Epidermal melanocyte (primary cell): ENCODE results near the gene ETV4.
"Not testable (repeated sequence)": the region's sequence is repeated elsewhere in the genome, so short reads cannot be mapped to it uniquely, and the experiment has no call there.

ENCODE experiments used
- DNase-seq: peaks from one replicate; pipeline ENCODE4 v3.0.0; 2011; ENCODE audit warnings: low spot score; ENCODE audit not compliant: insufficient read length

The ETV4 gene

DNA sequence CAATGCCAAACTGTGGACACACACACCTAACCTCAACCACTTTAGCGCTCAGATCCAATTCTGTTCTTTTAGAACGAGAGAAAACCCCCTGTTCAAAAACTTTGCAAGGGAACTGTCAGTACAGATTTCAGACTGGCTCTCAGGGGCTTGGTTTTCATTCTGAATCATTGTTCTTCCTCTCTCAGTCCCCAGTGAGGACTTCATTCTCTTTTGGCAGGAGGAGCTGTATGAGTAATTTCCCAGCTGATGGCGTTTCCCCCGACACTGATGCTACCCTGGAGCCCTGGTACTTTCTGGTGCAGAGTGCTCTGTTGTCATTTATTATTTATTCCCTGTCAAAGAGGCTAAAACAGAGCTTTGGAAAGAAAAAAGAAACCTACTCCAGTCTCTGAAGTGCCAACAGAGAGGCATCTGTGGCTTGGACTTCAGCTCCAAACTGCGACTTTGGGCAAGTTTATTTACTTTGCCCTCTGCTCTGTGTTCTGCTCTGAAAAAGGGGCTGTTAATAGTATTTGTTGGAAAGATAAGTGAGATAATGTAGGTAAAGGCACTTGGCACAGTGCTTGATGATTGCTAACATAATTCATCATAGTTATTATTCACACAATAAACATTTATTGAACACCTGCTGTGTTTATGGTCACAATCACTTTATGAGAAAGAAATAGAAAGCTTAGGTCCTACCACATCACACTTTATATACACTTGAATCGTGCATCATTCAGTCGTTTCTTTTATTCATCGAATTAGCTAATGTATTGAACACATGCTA lies 28.3 kb downstream of the ETV4 start:
- no peak for DNase-seq

DNA sequence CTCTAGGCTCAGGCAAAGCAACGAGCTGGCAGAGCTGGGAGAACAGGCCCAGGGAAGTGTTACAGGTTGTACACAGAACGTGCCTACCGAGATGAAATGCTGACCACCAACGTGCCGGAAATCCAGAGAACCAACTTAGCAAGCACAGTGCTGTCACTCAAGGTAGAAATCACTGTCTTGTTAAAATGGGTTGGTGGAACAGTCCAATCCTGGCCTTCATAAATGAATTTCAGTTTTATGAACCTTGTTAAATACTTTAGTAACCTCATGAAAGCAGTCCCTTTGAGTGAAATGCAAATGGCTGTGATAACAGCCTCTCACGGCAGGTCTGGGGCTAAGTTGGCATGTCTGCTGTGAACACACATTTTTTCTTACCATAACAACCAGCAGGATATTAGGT lies 29.0 kb downstream of the ETV4 start:
- no peak for DNase-seq

DNA sequence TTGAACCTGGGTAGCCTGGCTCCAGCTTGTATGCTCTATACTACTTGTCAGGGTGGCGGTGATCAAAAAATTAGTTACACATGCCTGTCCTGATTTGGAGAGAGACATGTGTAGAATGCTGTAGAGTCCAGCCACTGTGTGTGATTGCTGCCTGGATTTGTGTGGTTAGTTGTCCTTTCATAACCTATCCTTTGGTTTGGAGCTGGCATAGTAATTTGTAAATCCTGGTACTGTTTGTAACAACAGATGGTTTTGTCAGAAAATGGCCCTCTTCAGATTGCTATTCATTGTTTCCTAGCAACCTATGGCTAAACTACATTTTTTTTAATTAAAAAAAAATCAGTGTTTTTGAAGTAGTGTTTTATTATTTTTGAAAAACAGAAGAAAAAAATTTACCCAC lies 30.5 kb downstream of the ETV4 start:
- peak; percentile 40 for DNase-seq

DNA sequence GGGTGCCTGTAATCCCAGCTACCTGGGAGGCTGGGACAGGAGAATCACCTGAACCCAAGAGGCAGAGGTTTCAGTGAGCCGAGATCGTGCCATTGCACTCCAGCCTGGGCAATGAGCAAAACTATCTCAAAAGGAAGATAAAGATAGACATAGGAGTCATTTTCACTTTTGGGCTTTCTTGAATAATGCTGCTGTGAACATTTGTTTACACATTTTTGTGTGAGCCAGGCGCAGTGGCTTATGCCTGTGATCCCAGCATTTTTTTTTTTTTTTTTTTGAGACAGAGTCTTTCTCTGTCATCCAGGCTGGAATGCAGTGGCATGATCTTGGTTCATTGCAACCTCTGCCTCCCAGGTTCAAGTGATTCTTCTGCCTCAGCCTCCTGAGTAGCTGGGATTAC lies 34.9 kb downstream of the ETV4 start:
- DNase-seq, result not testable (repeated sequence)

DNA sequence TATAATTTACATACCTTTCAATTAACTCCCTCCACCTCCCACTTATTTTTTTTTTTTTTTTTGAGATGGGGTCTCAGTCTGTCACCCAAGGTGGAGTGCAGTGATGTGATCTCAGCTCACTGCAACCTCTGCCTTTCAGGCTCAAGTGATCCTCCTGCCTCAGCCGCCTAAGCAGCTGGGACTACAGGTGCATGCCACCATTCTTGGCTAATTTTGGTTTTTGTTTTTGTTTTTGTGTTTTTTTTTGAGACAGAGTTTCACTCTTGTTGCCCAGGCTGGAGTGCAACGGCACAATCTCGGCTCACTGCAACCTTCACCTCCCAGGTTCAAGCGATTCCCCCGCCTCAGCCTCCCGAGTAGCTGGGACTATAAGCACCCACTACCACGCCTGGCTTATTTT lies 36.7 kb downstream of the ETV4 start:
- not testable (repeated sequence) for DNase-seq

DNA sequence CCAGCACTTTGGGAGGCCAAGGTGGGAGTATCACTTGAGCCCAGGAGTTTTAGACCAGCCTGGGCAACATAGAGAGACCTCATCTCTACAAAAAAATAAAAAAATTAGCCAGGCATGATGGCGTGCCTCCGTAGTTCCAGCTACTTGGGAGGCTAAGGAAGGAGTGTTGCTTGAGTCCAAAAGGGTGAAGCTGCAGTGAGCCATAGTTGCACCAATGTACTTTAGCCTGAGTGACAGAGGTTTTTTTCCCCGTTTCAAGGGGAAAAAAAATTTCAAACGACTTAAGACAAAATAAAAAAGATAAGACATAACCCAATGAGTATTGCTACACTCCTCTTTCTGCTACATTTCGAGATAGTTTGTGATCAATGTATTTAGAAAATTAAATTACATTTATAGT lies 55.5 kb downstream of the ETV4 start:
- DNase-seq, result no peak

DNA sequence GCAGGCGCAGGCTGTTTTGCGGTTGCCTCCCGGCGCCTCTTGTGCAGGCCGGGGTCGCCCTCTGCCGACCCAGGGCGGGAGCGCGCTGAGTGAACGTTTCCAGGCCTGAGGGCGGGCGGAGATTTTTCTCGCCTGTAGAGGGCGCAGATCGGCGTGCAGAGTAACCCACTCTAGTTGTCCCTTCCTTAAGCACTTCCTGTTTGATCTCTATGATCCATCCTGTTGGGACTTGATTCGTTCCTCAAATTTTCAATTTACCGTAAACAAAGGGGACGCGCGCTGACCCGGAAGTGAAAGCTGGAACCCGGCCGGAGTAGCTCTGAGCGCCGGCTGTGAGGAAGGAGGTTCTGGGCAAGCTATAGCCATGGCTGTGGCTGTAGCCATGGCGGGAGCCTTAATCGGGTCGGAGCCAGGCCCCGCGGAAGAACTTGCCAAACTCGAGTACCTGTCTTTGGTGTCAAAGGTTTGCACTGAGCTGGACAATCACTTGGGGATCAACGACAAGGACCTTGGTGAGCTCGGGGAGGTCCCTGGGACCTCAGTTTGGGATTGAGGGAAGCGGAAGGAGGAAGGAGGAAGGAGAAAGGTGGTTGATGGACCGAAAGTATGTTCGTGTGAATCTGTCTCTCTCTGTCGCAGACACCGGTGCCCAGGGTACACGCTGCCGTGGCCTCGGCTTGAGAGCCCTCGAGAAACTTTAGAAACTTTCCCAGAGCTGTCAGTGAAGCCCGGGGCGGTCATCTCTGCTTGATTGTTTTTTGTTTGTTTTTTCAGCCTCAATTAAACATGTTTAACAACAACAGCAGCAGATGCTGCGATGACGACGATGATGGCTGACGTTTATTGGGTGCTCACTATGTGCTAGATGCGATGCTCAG lies 62.2 kb downstream of the ETV4 start, which contains the start of gene DHX8:
TSS of gene DHX8 (plus strand) at position 302 of the 878 bp plus-strand sequence. CDS start at position 365, 63 bp downstream.
- peak; percentile 92 for DNase-seq

DNA sequence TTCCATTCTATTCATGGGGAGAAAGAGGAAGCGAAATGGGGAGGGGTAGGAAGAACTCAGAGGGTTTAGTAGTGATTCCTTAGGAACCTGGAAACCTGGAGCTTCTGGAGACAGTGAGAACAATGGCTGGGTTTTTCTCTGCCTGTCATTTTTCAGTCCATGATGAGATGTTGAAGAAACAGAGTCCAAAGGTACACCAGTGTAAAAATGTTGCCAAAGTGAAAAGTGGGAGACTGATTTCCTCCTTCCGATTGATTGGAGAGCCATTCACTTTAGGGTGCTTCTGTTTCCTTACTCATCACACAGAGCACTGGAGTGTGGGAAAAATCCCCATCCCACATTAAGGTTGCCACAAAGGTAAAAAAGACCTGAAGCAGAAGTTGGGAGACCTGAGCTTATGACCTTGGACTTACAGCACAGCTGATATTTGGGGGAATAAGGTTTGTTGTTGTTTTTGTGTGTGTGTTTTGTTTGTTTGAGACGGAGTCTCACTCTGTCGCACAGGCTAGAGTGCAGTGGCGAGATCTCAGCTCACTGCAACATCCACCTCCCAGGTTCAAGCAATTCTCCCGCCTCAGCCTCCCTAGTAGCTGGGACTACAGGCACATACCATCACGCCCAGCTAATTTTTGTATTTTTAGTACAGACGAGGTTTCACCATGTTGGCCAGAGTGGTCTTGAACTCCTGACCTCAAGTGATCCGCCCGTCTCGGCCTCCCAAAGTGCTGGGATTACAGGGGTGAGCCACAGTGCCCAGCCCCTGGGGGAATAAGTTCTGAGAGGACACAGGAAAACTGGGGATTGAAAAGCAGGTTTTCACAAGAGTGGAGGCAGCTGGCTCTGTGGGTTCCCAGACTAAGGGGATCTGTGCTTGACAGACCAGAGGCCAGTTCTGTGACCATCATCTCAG lies 63.8 kb downstream of the ETV4 start:
- DNase-seq, result no peak

DNA sequence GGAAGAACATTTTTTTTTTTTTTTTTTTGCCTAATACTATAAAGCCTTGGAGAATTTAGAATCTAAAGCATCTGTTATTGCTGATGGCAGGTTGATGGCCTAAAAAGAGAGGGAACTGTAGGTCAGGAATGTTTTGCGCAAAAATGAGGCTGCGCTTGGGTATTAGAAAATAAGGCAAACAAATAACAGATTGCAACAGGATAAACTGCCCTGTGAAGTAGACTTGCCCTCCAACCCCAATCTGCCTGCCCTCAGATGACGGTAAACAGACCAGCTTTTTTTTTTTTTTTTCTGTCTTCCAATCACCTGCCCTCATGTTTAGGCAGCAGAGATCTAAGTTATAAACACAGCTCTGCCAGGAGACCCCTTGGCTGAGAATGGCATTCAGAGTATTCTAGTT lies 66.2 kb downstream of the ETV4 start:
- DNase-seq, result no peak
